ENCODE results near the gene ZNF525. TPM values are rescaled to one million over a fixed set of nuclear protein-coding genes. Genes with fewer than 3 reads are reported as not detected.

Gene ZNF525
- total and polyA plus RNA-seq, 9 of the 15 experiments (the other 6 are each of a cell fraction or from before 2014, with no cell fraction given): 1.5 to 12.0 (median 6.7) TPM

DNA sequence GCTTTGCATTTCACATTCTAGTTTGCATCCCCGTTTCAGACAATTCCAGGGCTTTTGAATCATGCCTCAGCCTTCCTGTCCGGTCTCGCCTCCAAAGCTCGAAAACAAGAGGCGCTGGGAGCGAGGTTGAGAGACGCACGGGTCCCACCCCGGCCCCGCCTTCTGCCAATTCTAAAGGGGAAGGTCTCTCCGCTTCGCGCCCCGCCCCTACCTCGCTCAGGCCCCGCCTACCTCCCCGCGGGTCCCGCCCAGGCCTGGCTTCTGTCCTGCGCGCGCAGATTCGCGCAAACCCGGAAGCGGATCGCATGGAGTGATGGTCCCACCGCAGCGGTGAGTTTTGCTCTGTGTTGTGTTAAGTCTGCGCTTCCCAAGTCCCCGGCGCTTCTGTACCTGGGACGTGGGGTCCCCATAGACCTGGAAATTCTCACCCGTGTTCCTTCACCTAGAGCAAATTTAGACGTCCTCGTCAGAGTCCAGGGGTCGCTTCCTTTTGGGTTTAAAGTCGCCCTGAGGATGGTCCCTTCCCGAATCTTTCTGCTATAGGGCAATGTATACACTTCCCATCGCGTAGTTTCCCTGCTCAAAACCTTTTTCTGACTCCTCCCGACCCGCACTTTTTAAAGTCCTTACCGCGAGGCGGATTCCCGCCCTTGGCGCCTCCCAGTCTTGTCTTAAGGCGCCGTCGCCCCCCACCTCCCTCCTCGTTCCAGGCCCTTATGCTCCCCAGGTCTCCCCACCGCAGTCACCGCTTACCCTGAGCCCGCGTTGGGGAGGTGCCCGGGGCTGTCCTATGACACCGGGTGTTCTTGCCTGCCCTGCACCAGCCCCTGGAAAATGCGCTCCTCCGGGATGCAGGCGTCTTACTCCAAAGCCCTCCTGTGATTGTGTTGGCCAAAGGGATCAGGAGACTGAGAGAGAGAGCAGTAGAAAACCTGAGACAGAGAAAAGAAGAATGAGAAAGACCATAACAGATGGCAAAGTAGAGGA, 31.7 kb upstream of the ZNF525 start, which contains the start of gene ZNF845:
Gene ZNF845, plus strand, starts transcription at position 287 of the 987 bp plus-strand sequence. CDS start 7,559 bp downstream, outside the sequence.
- BruUV-seq (replicated peaks): TSS peak; percentile 88
- FAIRE-seq (peak; percentile 94), ATAC-seq (peak; percentile 100), DNase-seq (ENCODE audit: extremely low read depth in 1 of 4, low spot score in 3 of 4) (peak; percentile 86 to 93 (median 92))
- intact Hi-C loops (cut with micrococcal nuclease) (no loop called here), in situ Hi-C loops (cut with MboI) (no loop called here)
- Histone ChIP-seq H3K4me1 (replicated peaks in 1 of 2; ENCODE audit: control insufficient read depth in 2 of 2, insufficient read depth in 2 of 2, low read length in 2 of 2) (peaks cover 0 to 11% of the 10 kb centered on the region in 2 experiments; a peak in 2 of 5 replicates), H3K27me3 (ENCODE audit: control insufficient read depth in 2 of 2, insufficient read depth in 2 of 2, low read length in 2 of 2) (no peaks in the 10 kb centered on the region), H4K20me1 (replicated peaks; ENCODE audit: control insufficient read depth, insufficient read depth, low read length) (no peaks in the 10 kb centered on the region), H3K9ac (ENCODE audit: insufficient read depth in 1 of 2, low read depth in 2 of 2, low read length in 2 of 2) (peak within 1 kb of the TSS; percentile 97), H3K79me2 (ENCODE audit: control insufficient read depth, insufficient read depth, low read length) (peaks cover 15% of the 10 kb centered on the region), H3K4me3 (peak within 1 kb of the TSS; percentile 97), H3K9me3 (replicated peaks; ENCODE audit: control insufficient read depth, insufficient read depth, low read depth, low read length) (no peaks in the 10 kb centered on the region; the same call in 1 of the 2 replicates), H2AFZ (ENCODE audit: low read depth, low read length) (peak within 1 kb of the TSS; percentile 99), H3K36me3 (ENCODE audit: control insufficient read depth, insufficient read depth, low read length) (peaks cover 9% of the 10 kb centered on the region; the same call in 2 of the 3 replicates), H3K9me1 (ENCODE audit: control insufficient read depth, insufficient read depth, low read length) (no peaks in the 10 kb centered on the region), H3K4me2 (ENCODE audit: insufficient read depth, low read length) (peak within 1 kb of the TSS; percentile 97), H3K27ac (ENCODE audit: extremely low read depth, low read depth, low read length) (peak within 1 kb of the TSS; percentile 91)
- POLR2A ChIA-PET: interaction anchor here (0.6 kb wide), 1 partner anchor 1406 kb away, joined by 3 read pairs; no protein-coding TSS in a partner anchor
- CTCF ChIA-PET (ENCODE audit: low intra/inter-chr PET ratio): interaction anchor here (0.7 kb wide), 1 partner anchor 56 kb away, joined by 3 read pairs; no protein-coding TSS in a partner anchor
- WGBS (ENCODE audit: insufficient coverage, low coverage, missing lambda C conversion rate): under 1% methylated on average over 45 of the region's 61 CpGs
- TF ChIP-seq ZNF740 (CRISPR knock-in tag; IDR thresholded peaks at IDR 0.05): no peak
- TF ChIP-seq ZNF740 (tag; IDR thresholded peaks at IDR 0.05): no peak
- TF ChIP-seq JUN (IDR thresholded peaks at IDR 0.05; ENCODE audit: borderline replicate concordance, low read depth, low read length): no peak
- no peak for TF ChIP-seq JUN (CRISPR knock-in tag; IDR thresholded peaks at IDR 0.05; ENCODE audit: borderline replicate concordance)
- no peak for TF ChIP-seq HMGN3 (IDR thresholded peaks at IDR 0.05; ENCODE audit: borderline replicate concordance, extremely low read depth, insufficient read length, low read depth, low read length)
- TF ChIP-seq, protein P1, sequence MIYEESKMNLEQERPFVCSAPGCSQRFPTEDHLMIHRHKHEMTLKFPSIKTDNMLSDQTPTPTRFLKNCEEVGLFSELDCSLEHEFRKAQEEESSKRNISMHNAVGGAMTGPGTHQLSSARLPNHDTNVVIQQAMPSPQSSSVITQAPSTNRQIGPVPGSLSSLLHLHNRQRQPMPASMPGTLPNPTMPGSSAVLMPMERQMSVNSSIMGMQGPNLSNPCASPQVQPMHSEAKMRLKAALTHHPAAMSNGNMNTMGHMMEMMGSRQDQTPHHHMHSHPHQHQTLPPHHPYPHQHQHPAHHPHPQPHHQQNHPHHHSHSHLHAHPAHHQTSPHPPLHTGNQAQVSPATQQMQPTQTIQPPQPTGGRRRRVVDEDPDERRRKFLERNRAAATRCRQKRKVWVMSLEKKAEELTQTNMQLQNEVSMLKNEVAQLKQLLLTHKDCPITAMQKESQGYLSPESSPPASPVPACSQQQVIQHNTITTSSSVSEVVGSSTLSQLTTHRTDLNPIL (CRISPR knock-in tag; IDR thresholded peaks at IDR 0.05): no peak
- no peak for TF ChIP-seq ZBED1 (IDR thresholded peaks at IDR 0.05)
- TF ChIP-seq, protein P2, sequence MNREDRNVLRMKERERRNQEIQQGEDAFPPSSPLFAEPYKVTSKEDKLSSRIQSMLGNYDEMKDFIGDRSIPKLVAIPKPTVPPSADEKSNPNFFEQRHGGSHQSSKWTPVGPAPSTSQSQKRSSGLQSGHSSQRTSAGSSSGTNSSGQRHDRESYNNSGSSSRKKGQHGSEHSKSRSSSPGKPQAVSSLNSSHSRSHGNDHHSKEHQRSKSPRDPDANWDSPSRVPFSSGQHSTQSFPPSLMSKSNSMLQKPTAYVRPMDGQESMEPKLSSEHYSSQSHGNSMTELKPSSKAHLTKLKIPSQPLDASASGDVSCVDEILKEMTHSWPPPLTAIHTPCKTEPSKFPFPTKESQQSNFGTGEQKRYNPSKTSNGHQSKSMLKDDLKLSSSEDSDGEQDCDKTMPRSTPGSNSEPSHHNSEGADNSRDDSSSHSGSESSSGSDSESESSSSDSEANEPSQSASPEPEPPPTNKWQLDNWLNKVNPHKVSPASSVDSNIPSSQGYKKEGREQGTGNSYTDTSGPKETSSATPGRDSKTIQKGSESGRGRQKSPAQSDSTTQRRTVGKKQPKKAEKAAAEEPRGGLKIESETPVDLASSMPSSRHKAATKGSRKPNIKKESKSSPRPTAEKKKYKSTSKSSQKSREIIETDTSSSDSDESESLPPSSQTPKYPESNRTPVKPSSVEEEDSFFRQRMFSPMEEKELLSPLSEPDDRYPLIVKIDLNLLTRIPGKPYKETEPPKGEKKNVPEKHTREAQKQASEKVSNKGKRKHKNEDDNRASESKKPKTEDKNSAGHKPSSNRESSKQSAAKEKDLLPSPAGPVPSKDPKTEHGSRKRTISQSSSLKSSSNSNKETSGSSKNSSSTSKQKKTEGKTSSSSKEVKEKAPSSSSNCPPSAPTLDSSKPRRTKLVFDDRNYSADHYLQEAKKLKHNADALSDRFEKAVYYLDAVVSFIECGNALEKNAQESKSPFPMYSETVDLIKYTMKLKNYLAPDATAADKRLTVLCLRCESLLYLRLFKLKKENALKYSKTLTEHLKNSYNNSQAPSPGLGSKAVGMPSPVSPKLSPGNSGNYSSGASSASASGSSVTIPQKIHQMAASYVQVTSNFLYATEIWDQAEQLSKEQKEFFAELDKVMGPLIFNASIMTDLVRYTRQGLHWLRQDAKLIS (CRISPR knock-in tag; IDR thresholded peaks at IDR 0.05): no peak
- TF ChIP-seq KAT2B (IDR thresholded peaks at IDR 0.05; ENCODE audit: low read depth, low read length): no peak
- TF ChIP-seq ZNF140 (CRISPR knock-in tag; IDR thresholded peaks at IDR 0.05): no peak
- no peak for TF ChIP-seq ZNF224 (CRISPR knock-in tag; IDR thresholded peaks at IDR 0.05)
- TF ChIP-seq, protein P3, sequence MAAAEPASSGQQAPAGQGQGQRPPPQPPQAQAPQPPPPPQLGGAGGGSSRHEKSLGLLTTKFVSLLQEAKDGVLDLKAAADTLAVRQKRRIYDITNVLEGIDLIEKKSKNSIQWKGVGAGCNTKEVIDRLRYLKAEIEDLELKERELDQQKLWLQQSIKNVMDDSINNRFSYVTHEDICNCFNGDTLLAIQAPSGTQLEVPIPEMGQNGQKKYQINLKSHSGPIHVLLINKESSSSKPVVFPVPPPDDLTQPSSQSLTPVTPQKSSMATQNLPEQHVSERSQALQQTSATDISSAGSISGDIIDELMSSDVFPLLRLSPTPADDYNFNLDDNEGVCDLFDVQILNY (CRISPR knock-in tag; IDR thresholded peaks at IDR 0.05): no peak
- peak; percentile 58 for TF ChIP-seq ASH1L (IDR thresholded peaks at IDR 0.05; ENCODE audit: borderline replicate concordance, low read depth, partially characterized antibody)

Data from K562 (cell line).